Stimulated activated naive CD8-positive, alpha-beta T cell treated with anti-CD3 and anti-CD28 coated beads, Interleukin-15, Interleukin-2, amounts not matched to agents 100 U/mL and 50 U/mL, for 24 hours (primary cell): Measurements from ENCODE around the gene GRM2.
"Not testable (repeated sequence)": the region's sequence is repeated elsewhere in the genome, so short reads cannot be mapped to it uniquely, and the experiment has no call there.

Experiments
- ATAC-seq: fragments of 150-1000 bp; cut with Tn5 transposase; one replicate; pipeline ENCODE4 v1.10.0; 2021
- DNase-seq: peaks from one replicate; pipeline ENCODE4 v3.0.0; 2021

Gene GRM2

DNA sequence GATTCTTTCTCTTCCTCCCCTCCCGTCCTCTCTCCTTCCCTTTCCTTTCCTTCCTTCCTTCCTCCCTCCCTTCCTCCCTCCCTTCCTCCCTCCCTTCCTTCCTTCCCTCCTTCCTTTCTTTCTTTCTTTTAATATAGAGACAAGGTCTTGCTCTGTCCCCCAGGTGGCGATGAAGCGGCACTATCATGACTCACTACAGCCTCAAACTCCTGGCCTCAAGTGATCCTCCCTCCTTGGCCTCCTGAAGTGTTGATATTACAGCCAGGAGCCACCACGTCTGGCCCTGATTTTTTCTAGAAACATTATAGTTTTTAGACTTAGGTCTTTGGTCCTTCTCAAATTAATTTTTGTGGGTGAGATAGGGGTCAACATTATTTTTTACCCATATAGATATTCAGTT, 15.5 kb downstream of the GRM2 start:
- ATAC-seq (no peak), DNase-seq (peak; percentile 50)

DNA sequence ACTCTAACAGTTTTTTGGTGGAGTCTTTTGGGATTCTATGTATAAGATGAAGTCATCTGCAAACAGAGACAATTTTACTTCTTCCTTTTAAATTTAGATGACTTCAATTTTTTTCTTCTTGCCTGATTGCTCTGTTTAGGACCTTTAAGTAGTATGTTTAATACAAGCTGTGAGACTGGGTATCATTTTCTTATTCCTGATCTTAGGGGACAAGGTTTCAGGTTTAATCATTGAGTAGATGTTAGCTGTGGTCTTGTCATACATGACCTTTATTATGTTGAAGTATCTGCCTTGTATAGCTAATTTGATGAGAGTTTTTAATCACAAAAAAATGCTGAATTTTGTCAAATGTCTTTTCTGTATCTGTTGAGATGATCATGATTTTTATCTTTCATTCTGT, 20.6 kb downstream of the GRM2 start:
- ATAC-seq (peak; percentile 87), DNase-seq (no peak)

DNA sequence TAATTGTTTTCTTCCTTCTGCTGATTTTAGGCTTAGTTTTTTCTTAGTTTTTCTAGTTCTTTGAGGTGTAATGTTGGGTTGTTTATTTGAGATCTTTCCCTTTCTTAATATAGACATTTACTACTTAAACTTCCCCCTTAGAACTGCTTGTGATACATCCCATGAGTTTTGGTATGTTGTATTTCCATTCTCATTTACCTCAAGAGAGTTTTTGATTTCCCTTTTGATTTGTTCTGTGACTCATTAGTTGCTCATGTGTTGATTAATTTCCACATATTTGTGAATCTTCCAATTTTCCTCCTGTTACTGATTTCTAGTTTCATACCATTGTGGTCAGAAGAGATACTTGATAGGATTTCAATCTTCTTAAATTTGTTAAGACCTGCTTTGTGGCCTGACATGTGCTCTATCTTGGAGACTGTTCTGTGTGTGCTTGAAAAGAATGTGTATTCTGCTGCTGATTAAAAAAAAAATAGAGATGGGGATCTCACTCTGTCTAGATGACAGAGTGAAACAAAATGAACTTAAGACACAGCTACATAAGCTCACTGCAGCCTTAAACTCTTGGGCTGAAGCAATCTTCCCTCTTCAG, 22.3 kb downstream of the GRM2 start:
- ATAC-seq, result peak; percentile 71
- DNase-seq, result no peak

DNA sequence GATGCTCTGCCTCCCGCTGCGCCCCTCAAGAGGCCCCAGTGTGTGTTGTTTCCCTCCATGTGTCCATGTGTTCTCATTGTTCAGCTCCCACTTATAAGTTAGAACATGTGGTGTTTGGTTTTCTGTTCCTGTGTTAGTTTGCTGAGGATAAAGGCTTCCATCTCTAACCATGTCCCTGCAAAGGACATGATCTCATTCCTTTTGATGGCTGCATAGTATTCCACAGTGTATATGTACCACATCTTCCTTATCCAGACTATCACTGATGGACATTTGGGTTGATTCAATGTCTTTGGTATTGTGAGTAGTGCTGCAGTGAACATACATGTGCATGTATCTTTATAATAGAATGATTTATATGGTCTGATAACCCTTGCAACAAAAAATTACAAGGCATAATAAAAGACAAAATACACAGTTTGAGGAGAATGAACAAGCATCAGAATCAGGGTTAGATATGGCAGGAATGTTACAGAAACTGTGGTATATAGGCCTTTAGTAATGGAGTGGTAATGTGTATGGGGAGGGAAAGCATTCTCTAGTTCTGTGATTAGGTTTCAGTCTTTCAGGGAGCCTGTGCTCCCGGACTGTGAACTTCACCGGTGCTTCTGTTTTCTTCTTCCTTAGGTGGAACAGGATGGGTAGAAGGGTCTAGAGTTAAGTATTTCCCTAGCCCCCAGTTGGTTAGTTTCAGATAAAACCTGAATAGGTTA, 27.1 kb downstream of the GRM2 start:
- ATAC-seq, result peak; percentile 65
- no peak for DNase-seq

DNA sequence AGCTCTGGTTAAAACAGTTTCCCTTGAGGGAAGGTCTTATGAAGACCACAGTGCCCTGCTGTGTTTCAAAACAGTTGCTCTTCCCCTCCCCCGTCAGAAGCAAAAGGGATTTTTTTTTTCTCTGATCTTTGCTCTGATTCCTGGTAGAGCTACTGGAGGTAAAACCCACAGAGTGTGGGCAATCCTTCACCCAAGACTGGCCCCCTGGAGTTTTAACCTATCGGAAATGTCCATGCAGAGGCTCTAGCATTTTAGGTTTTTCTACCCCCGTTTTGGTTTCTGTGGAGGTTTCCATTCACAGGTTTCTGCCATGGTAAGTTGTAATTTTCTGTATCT, 27.7 kb downstream of the GRM2 start:
- ATAC-seq (peak; percentile 91), DNase-seq (peak; percentile 57)

DNA sequence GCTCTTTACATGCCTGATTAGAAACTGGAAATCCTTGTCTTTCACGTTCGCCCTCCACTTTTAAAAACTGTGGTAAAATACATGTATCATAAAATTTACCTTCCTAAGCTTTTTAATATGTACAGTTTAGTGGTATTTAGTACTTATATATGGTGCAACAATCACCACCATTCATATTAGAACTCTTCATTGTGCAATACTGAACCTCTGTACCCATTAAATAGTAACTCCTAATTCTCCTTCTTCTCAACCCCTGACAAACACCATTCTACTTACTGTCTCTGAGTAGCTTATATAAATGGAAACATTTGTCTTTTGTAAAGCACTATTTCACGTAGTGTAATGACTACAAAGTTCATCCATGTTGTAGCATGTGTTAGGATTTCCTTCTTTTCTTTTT, 28.2 kb downstream of the GRM2 start:
- DNase-seq (no peak), ATAC-seq (no peak)

DNA sequence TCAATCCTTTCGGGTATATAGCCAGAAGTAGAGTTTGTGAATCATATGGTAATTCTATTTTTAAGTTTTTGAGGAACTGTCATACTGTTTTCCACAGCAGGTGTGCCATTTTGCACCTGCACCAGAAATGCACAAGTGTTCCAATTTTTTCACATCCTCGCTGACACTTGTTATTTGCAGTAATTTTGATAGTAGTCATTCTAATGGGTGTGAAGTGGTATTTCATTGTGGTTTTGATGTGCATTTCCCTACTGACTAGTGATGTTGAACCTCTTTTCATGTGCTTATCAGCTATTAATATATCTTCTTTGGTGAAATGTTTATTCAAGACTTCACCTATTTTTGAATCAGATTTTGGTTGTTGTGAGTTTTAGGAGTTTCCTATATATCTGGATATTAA, 29.1 kb downstream of the GRM2 start:
- DNase-seq (no peak), ATAC-seq (no peak)

DNA sequence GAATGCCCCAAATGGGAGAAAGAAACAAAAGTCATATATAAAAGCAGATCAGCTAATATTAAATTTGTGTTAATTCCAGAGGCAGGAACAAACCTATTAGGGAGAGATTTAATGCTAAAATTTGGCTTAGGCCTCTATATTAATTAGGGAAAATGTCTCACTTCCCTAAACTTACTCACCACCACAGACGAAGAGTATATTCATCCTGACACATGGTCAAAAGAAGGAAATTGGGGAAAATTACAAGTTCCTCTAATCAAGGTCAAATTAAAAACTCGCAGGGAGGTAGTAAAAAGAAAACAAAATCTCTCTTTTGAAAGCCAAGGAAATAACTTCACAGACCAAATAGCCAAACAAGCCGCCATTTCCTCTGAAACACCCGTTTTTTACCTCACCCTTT, 32.2 kb downstream of the GRM2 start:
- ATAC-seq (no peak), DNase-seq (no peak)

DNA sequence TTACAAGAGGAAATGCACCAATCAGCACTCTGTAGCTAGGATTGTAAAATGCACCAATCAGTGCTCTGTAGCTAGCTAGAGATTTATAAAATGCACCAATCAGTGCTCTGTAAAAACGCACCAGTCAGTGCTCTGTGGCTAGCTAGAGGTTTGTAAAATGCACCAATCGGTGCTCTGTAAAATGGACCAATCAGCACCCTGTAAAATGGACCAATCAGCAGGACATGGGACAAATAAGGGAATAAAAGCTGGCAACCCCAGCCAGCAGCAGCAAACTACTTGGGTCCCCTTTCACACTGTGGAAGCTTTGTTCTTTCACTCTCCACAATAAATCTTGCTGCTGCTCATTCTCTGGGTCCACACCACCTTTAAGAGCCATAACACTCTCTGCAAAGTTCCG, 35.5 kb downstream of the GRM2 start:
- DNase-seq, ATAC-seq: not testable (repeated sequence)

DNA sequence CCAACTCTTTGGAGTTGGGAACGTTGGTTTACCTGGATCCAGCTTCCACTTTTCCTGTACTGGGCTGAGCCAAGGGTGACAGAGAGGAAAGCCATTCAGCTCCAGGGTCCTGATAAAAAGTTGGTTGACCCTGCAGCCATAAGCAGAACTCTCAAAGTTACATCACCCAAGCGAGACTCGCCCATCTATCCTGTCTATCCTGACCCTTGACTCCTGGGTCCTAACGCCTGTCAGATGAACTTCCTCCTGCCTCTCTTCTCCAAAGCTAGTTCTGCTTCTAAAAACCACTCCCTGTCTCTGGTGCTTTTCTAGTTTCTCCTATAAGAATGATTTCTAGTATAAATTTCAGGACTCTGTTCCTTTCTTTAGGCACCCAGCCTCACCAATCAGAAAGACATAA, 36.1 kb downstream of the GRM2 start:
- not testable (repeated sequence) for ATAC-seq, DNase-seq

DNA sequence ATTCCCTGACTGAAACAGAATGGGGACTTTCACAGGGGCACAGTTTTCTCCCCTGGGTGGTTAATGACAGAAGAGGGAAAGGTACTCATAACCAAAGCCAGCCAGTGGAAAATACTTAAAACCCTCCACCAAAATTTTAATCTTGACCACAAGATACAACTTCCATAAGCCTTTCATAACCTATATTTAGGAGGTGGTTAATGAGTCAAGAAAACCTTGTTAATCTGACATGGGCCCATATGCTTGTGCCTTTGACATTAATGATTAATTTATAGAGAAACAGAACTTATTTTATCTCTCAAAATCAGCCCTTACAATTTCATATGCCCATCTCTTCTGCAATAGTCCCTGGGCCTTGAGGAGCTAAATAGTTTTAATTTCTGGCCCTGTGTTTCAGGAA, 41.0 kb downstream of the GRM2 start:
- ATAC-seq, result peak; percentile 94
- peak; percentile 25 for DNase-seq

DNA sequence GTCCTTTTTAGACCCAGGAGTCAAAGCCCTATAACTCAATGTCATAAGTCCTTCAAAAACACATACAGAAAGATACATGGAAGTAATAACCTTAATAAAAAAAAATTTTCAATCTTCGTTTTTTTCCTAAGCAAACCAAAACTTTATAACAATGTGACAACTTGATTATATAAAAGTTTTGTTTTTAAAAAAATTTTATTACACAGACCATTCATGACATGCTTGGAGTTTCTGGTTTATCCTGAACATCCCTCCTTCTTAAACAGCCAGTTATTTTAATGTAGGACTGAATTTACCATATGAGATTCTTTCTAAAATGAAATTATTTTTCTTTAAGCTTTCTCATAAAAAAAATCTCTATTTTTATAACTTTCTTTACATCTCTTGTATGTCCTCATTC, 41.5 kb downstream of the GRM2 start:
- DNase-seq, result no peak
- no peak for ATAC-seq

DNA sequence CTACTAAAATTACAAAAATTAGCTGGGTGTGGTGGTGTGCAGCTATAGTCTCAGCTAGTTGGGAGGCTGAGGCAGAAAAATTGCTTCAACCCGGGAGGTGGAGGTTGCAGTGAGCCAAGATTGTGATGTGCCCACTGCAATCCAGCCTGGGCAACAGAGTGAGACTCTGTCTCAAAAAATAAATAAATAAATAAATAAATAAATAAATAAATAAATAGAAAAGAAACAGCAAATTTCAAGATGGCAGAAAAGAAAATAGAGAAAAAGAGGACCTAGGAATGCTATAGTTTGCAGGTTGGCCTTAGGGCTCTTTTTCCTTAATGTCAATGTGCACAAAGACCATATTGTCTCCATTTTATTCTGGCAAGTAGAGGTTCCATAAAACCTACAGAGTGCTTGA, 44.0 kb downstream of the GRM2 start:
- ATAC-seq (no peak), DNase-seq (no peak)

DNA sequence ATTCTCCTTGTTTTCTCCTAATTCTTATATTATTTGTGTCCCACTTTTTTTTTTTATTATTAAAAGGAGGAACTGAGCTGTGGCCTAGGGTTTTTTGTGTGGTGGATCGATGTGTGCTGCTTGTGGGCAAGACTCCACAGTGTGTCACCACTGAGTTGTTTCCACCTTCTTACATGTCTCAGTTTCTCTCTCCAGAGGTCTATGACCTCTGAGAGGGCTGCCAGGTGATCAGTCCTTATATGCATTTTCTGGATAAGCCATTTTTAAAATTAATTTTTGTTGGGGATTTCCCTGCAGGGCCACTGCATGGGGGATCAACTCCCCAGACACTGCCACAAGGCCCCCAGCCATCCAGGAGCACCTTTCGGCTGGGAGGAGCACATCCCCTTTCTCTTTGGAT, 44.4 kb downstream of the GRM2 start:
- ATAC-seq, result peak; percentile 51
- peak; percentile 21 for DNase-seq

DNA sequence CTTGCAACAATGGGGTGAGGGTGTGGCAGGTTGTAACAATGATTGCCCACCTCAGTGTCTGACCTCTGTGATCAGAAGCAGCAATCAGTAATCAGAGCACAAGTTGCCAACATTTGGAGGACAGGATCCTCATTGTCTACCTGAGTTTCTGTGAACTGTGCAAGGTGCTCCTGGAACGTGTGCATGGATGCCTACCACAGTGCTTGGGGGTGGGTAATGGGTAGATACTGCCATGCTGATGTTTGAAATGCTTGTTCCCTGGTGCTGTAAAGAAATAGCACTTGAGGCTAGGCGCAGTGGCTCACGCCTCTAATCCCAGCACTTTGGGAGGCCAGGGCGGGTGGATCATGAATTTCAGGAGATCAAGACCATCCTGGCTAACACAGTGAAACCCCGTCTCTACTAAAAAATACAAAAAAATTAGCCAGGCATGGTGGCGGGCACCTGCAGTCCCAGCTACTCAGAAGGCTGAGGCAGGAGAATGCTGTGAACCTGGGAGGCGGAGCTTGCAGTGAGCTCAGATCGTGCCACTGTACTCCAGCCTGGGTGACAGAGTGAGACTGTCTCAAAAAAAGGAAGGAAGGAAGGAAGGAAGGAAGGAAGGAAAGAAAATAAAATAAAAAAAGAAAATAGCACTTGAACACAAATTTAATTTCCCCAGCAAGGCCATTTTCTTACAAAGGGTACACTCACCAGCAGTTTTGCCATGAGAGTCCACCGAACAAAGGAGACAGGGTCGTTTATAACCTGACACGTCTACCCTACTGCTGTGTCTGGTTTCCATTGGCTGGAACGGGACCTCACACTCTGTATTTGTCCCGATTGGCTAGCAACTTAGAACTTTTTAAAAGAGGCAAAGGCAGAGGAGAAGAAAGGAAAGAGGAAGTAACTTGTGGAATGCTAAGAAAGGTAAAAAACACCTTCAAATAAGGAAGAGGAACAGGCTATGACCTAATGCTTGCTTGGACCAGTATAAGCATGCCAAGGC, 47.2 kb downstream of the GRM2 start:
- not testable (repeated sequence) for ATAC-seq, DNase-seq

DNA sequence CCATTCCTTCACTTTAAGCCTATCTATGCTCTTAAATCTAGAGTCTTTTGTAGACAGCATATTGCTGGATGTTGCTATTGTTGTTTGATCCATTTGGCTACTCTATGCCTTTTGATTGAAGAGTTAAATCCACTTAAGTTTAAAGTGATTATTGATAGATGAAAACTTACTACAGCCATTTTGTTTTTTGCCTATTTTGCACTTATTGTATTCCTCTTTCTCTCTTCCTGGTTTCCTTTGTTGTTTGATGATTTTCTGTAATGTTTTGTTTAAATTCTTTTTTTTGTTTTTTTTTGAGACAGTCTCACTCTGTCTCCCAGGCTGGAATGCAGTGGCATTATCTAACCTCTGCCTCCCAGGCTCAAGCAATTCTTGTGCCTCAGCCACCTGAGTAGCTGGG, 52.3 kb downstream of the GRM2 start:
- DNase-seq, result no peak
- no peak for ATAC-seq
